Naive thymus-derived CD4-positive, alpha-beta T cell (primary cell): ENCODE data around the gene FBXL20. TPM values are rescaled to one million over a fixed set of nuclear protein-coding genes. Genes with fewer than 3 reads are reported as not detected.
A peak's percentile ranks its signal among the peaks of the same experiment; 100 is the strongest.

ENCODE experiments used
- ATAC-seq: fragments of 150-1000 bp; cut with Tn5 transposase; 2 replicates; pipeline ENCODE4 v1.10.0; 2021; ENCODE audit warnings: mild to moderate bottlenecking, moderate library complexity
- CTCF ChIA-PET: fragments of 350-600 bp; sonication (Branson Sonifier 250); formaldehyde crosslinking; loops from one replicate; lab custom pipeline; 2021; ENCODE audit warnings: antibody characterized with exemption; lab: Charles Lee
- POLR2A ChIA-PET: fragments of 350-600 bp; sonication (Branson Sonifier 250); formaldehyde crosslinking; loops from one replicate; lab custom pipeline; 2021; ENCODE audit warnings: antibody characterized with exemption, inconsistent platforms; lab: Charles Lee
- DNase-seq, 9 donors: peaks; one replicate each; pipeline versions ENCODE4 v3.0.0 to v3.0.0-alpha.2; 2020 to 2022; ENCODE audit warnings: mixed read lengths in 1 of 9
- H3K27ac ChIP-seq: one replicate; pipeline ENCODE4 v1.7.0; 2013; ENCODE audit warnings: mild to moderate bottlenecking, low read depth, low read length, moderate library complexity
- H3K27me3 ChIP-seq, 2 donors: one replicate each; pipeline ENCODE4 v1.7.0; 2013; ENCODE audit warnings: low read length in 2 of 2, mild to moderate bottlenecking in 2 of 2, moderate library complexity in 2 of 2; ENCODE audit not compliant: control insufficient read depth in 2 of 2, insufficient read depth in 2 of 2
- H3K36me3 ChIP-seq, 3 experiments: 1 replicate in 2 of 3; 2 replicates in 1 of 3; pipeline ENCODE4 v1.7.0; 2013; ENCODE audit warnings: low read length in 3 of 3, mild to moderate bottlenecking in 3 of 3, moderate library complexity in 1 of 3; ENCODE audit not compliant: insufficient read depth in 3 of 3, control insufficient read depth in 2 of 3
- H3K4me1 ChIP-seq, 2 donors: one replicate each; pipeline ENCODE4 v1.7.0; 2013; ENCODE audit warnings: low read length in 2 of 2, mild to moderate bottlenecking in 2 of 2, moderate library complexity in 1 of 2; ENCODE audit not compliant: control insufficient read depth in 2 of 2, insufficient read depth in 2 of 2
- H3K4me3 ChIP-seq: 2 replicates; pipeline ENCODE4 v1.7.0; 2013; ENCODE audit warnings: mild to moderate bottlenecking, low read length
- H3K9me3 ChIP-seq, 3 experiments: 1 replicate in 2 of 3; 2 replicates in 1 of 3; pipeline ENCODE4 v1.7.0; 2013; ENCODE audit warnings: low read length in 3 of 3; ENCODE audit not compliant: control insufficient read depth in 2 of 3
- H3K27ac Mint-ChIP-seq, 9 donors: one replicate each; pipeline ENCODE4 v1.8.0; 2020 to 2022; ENCODE audit warnings: mixed read lengths in 9 of 9, mild to moderate bottlenecking in 8 of 9, moderate library complexity in 5 of 9, inconsistent platforms in 2 of 9
- H3K27me3 Mint-ChIP-seq, 5 donors: one replicate each; pipeline ENCODE4 v1.8.0; 2021 to 2022; ENCODE audit warnings: mixed read lengths in 5 of 5, mild to moderate bottlenecking in 1 of 5
- H3K36me3 Mint-ChIP-seq, 5 donors: one replicate each; pipeline ENCODE4 v1.8.0; 2020 to 2022; ENCODE audit warnings: mixed read lengths in 5 of 5, mild to moderate bottlenecking in 3 of 5, inconsistent platforms in 1 of 5
- H3K4me1 Mint-ChIP-seq, 7 donors: one replicate each; pipeline ENCODE4 v1.8.0; 2020 to 2022; ENCODE audit warnings: mixed read lengths in 7 of 7, mild to moderate bottlenecking in 3 of 7, inconsistent platforms in 1 of 7
- H3K4me3 Mint-ChIP-seq, 10 donors: one replicate each; pipeline ENCODE4 v1.8.0; 2020 to 2022; ENCODE audit warnings: mild to moderate bottlenecking in 10 of 10, mixed read lengths in 10 of 10, moderate library complexity in 6 of 10, inconsistent platforms in 2 of 10
- H3K9me3 Mint-ChIP-seq, 11 donors: one replicate each; pipeline ENCODE4 v1.8.0; 2020 to 2022; ENCODE audit warnings: mixed read lengths in 11 of 11, mild to moderate bottlenecking in 4 of 11, inconsistent platforms in 1 of 11, moderate library complexity in 1 of 11
- intact Hi-C, 2 donors: fragments of 100-400 bp; cut with micrococcal nuclease; formaldehyde crosslinking; loops; one replicate each; pipeline ENCODE4 v1.15.1; 2023
- polyA plus RNA-seq, 2 donors: library from polyadenylated mRNA; unstranded; fragments of 300-500 nt; fragmentation: Illumina TruSeq; gene quantifications; one replicate each; pipeline ENCODE4 v1.2.3, GENCODE V29; 2021
- total RNA-seq, 6 experiments: library from RNA in 5 of 6; stranded (reverse) in 5 of 6; gene quantifications; 1 replicate in 5 of 6; 2 replicates in 1 of 6; pipeline ENCODE4 v1.2.3 and lab custom pipeline; 2021 to 2026

The FBXL20 gene
- total and polyA plus RNA-seq, 7 experiments from 2014 or later = 3.8 to 35.0 (median 21.9) TPM

GRCh38 chr17:39240631-39241030 lies 160.8 kb downstream of the FBXL20 start:
- no peaks in the 10 kb centered on the region for H3K27me3 ChIP-seq
- Mint-ChIP-seq H3K36me3 (no peaks in the 10 kb centered on the region), H3K27ac (peak overlapping the region in 1 of 9 donors; percentile 30), H3K4me3 (no peak overlapping the region), H3K27me3 (peaks cover 0 to 4% (median 0%) of the 10 kb centered on the region in 5 donors), H3K9me3 (peaks cover 0 to 1% (median 0%) of the 10 kb centered on the region in 11 donors), H3K4me1 (peaks cover 20 to 42% (median 34%) of the 10 kb centered on the region in 7 donors)
- ChIA-PET CTCF (interaction anchor here (0.6 to 14.0 kb wide), 3 partner anchors 32 to 288 kb away, joined by 3 to 285 read pairs (median 6); partner anchors contain the start of gene RPL19), POLR2A (interaction anchor here (1.7 kb wide), 1 partner anchor 41 kb away, joined by 10 read pairs; the partner anchor contains the start of gene RPL19)
- DNase-seq = no peak
- ATAC-seq = no peak
- H3K36me3 ChIP-seq = no peaks in the 10 kb centered on the region
- no peaks in the 10 kb centered on the region for H3K9me3 ChIP-seq
- no peak overlapping the region for H3K4me3 ChIP-seq
- intact Hi-C loops = no loop called here
- H3K27ac ChIP-seq = no peak overlapping the region
- H3K4me1 ChIP-seq = peaks cover 27 to 40% of the 10 kb centered on the region in 2 donors

GRCh38 chr17:39239640-39240314 lies 161.6 kb downstream of the FBXL20 start:
- intact Hi-C loops = loop anchor here (1.0 to 10.0 kb wide), 5 partner anchors 15 to 485 kb away; partner anchors contain the start of genes ARL5C (in 1 of the 2), PLXDC1 (in 1 of the 2), PSMB3 (in 1 of the 2) and STAC2 (in 1 of the 2)
- Mint-ChIP-seq H3K27me3 (peaks cover 0 to 4% (median 0%) of the 10 kb centered on the region in 5 donors), H3K36me3 (no peaks in the 10 kb centered on the region), H3K9me3 (peaks cover 0 to 2% (median 0%) of the 10 kb centered on the region in 11 donors), H3K4me1 (peaks cover 21 to 44% (median 36%) of the 10 kb centered on the region in 7 donors), H3K27ac (peak overlapping the region in 8 of 9 donors; percentile 58 to 99 (median 83)), H3K4me3 (peak overlapping the region in 6 of 10 donors; percentile 37 to 61 (median 44))
- H3K4me3 ChIP-seq = no peak overlapping the region
- no peaks in the 10 kb centered on the region for H3K9me3 ChIP-seq
- POLR2A ChIA-PET = interaction anchor here (0.9 to 6.9 kb wide), 2 partner anchors 18 to 35 kb away, joined by 3 to 144 read pairs; partner anchors contain the start of gene RPL19
- no peaks in the 10 kb centered on the region for H3K36me3 ChIP-seq
- DNase-seq = peak; percentile 50 to 71 (median 68)
- peak; percentile 65 for ATAC-seq
- no peaks in the 10 kb centered on the region for H3K27me3 ChIP-seq
- CTCF ChIA-PET = interaction anchor here (0.6 to 14.0 kb wide), 5 partner anchors 32 to 287 kb away, joined by 3 to 285 read pairs (median 3); partner anchors contain the start of gene RPL19
- H3K4me1 ChIP-seq = peaks cover 29 to 42% of the 10 kb centered on the region in 2 donors
- peak overlapping the region; percentile 20 for H3K27ac ChIP-seq

DNA sequence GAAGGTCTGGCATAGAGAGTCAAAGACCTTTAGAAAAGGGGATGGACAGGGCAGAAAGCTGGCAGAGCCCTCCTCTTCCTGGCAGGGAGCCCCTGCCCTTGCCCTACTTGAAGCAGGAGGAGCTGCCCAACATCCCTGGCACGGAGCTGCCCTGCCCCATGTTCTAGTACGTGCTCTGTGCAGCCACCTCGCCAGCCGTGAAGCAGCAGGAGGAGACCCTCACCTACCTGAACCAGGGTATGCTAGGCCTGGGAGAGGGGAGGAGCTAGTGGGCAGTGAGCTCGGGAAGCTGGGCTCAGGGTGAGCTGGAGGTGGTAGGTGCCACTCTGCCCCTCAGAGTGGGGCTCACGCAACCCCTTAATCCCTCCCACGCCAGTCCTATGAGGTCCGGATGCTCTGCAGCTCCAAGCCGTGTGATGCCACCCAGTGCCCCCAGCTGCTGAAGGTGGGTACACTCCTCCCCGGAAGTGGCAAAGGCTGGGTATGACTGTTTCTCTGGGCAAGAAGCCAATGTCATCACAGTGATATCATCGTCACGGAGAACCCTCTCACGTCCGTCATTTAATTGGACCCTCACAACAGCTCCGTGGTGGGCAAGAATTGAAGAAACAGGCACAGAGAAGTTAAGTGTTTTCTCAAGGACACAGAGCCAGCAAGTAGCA lies 163.0 kb downstream of the FBXL20 start:
- H3K4me3 Mint-ChIP-seq = peak overlapping the region; percentile 45 to 89 (median 78)
- H3K4me1 ChIP-seq = peaks cover 24 to 33% of the 10 kb centered on the region in 2 donors
- ChIA-PET CTCF (interaction anchor here (0.6 to 14.0 kb wide), 9 partner anchors 8 to 614 kb away, joined by 3 to 285 read pairs (median 4); partner anchors contain the start of gene RPL19), POLR2A (interaction anchor here (0.6 to 6.9 kb wide), 8 partner anchors 11 to 488 kb away, joined by 3 to 144 read pairs (median 4); partner anchors contain the start of gene RPL19)
- ATAC-seq (peak; percentile 92), DNase-seq (peak in 8 of 9 donors; percentile 47 to 89 (median 88))
- H3K27ac ChIP-seq = peak overlapping the region; percentile 79
- H3K4me1 Mint-ChIP-seq = peaks cover 12 to 36% (median 32%) of the 10 kb centered on the region in 7 donors
- no peaks in the 10 kb centered on the region for H3K36me3 Mint-ChIP-seq
- H3K9me3 ChIP-seq = no peaks in the 10 kb centered on the region
- peak overlapping the region; percentile 18 to 99 (median 96) for H3K27ac Mint-ChIP-seq
- H3K36me3 ChIP-seq = no peaks in the 10 kb centered on the region
- no peaks in the 10 kb centered on the region for H3K27me3 ChIP-seq
- peak overlapping the region; percentile 43 for H3K4me3 ChIP-seq
- H3K9me3 Mint-ChIP-seq = peaks cover 0 to 2% (median 0%) of the 10 kb centered on the region in 11 donors
- intact Hi-C loops = loop anchor here (2.0 to 10.0 kb wide), 4 partner anchors 14 to 484 kb away; partner anchors contain the start of genes ARL5C (in 1 of the 2), PLXDC1 (in 1 of the 2), PSMB3 (in 1 of the 2) and STAC2 (in 1 of the 2)
- peaks cover 0 to 2% (median 0%) of the 10 kb centered on the region in 5 donors for H3K27me3 Mint-ChIP-seq

DNA sequence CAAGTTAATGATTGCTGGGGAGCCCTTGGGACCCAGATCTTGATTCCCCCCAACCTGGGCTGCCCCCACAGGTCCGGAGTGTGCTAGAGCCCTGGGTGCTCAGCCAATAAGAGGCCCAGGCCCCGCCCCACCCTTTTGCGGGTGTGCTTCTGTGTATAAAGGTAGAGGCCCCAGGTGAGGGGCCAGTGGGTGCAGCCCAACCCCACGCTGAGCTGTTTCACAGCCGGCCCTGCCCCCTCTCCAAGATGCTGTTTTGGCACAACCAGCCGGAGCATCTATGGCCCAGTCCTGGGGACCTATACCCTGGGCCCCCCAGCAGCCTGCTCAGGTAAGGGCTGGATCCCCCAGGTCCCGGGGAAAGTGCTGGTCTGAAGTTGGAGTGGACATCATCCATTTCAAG lies 163.8 kb downstream of the FBXL20 start:
- no peaks in the 10 kb centered on the region for H3K36me3 ChIP-seq
- peaks cover 0 to 2% (median 0%) of the 10 kb centered on the region in 11 donors for H3K9me3 Mint-ChIP-seq
- peak overlapping the region in 3 of 10 donors; percentile 69 to 89 (median 81) for H3K4me3 Mint-ChIP-seq
- H3K27ac Mint-ChIP-seq = peak overlapping the region in 5 of 9 donors; percentile 94 to 99 (median 98)
- ATAC-seq = no peak
- H3K27me3 Mint-ChIP-seq = peaks cover 0 to 2% (median 0%) of the 10 kb centered on the region in 5 donors
- ChIA-PET POLR2A (interaction anchor here (0.9 to 6.9 kb wide), 5 partner anchors 12 to 145 kb away, joined by 3 to 144 read pairs (median 4); partner anchors contain the start of gene RPL19), CTCF (interaction anchor here (0.5 to 14.0 kb wide), 7 partner anchors 22 to 614 kb away, joined by 3 to 285 read pairs (median 4); partner anchors contain the start of gene RPL19)
- no peak for DNase-seq
- peaks cover 24 to 33% of the 10 kb centered on the region in 2 donors for H3K4me1 ChIP-seq
- no peak overlapping the region for H3K4me3 ChIP-seq
- intact Hi-C loops = loop anchor here (5.0 to 10.0 kb wide), 3 partner anchors 73 to 483 kb away; partner anchors contain the start of genes ARL5C (in 1 of the 2), PLXDC1 (in 1 of the 2) and PSMB3 (in 1 of the 2)
- H3K27ac ChIP-seq = peak overlapping the region; percentile 79
- H3K27me3 ChIP-seq = no peaks in the 10 kb centered on the region
- H3K4me1 Mint-ChIP-seq = peaks cover 12 to 36% (median 32%) of the 10 kb centered on the region in 7 donors
- no peaks in the 10 kb centered on the region for H3K36me3 Mint-ChIP-seq
- H3K9me3 ChIP-seq = no peaks in the 10 kb centered on the region

DNA sequence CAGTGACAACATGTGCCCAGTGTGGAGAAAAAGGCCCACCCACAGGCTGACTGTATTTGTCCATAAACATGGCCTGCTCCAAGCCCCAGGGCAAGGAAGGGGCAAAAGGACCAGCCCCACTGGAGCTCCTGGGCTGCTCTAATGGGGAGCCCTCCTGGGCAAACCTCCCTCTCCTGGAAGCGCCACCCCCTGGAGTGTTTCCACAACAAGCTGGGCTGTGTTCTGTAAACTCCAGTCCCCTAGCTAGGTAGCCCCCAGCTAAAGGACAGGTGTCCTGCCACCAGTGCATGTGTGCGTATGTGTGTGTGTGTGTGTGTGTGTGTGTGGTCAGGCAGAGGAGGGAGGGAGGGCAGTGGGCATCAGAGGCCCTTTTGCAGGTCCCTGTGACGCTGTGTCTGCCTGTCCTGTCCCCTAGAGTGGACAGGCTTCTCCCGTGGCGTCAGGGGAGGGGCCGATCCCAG lies 164.4 kb downstream of the FBXL20 start:
- peaks cover 28 to 37% of the 10 kb centered on the region in 2 donors for H3K4me1 ChIP-seq
- peak overlapping the region; percentile 43 for H3K27ac ChIP-seq
- intact Hi-C loops = loop anchor here (5.0 to 10.0 kb wide), 3 partner anchors 72 to 482 kb away; partner anchors contain the start of genes ARL5C (in 1 of the 2), PLXDC1 (in 1 of the 2) and PSMB3 (in 1 of the 2)
- DNase-seq (no peak), ATAC-seq (no peak)
- Mint-ChIP-seq H3K27ac (peak overlapping the region in 5 of 9 donors; percentile 38 to 99 (median 73)), H3K27me3 (peaks cover 0 to 7% (median 2%) of the 10 kb centered on the region in 5 donors), H3K4me1 (peaks cover 12 to 40% (median 35%) of the 10 kb centered on the region in 7 donors), H3K9me3 (peaks cover 0 to 2% (median 0%) of the 10 kb centered on the region in 11 donors), H3K36me3 (no peaks in the 10 kb centered on the region), H3K4me3 (no peak overlapping the region)
- no peak overlapping the region for H3K4me3 ChIP-seq
- ChIA-PET CTCF (interaction anchor here (0.5 to 14.0 kb wide), 7 partner anchors 22 to 211 kb away, joined by 3 to 285 read pairs (median 3); no protein-coding TSS in a partner anchor), POLR2A (interaction anchor here (6.9 kb wide), 1 partner anchor 33 kb away, joined by 144 read pairs; the partner anchor contains the start of gene RPL19)
- H3K27me3 ChIP-seq = no peaks in the 10 kb centered on the region
- no peaks in the 10 kb centered on the region for H3K9me3 ChIP-seq
- no peaks in the 10 kb centered on the region for H3K36me3 ChIP-seq
